ENCODE results near the gene PSTPIP2.

DNA sequence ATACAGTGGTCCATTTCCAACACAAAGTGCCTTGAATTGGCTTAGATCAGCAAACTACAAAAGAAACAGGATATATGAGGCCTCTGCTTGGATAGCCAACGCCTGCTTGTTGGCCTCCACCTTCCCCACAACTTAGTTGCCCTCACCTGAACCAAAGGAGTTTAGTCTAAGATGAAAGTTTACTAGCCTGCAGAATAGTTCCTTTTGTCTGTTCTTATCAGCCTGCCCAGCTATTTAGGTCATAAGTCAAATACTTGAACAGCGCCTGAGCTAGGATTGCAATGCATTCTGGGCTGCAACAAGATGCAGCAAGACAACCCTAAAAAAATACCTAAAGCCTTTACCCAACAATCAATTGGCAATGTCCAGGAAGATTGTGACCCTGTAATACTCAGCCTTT lies 91.8 kb downstream of the PSTPIP2 start:
- TF ChIP-seq, protein P1, sequence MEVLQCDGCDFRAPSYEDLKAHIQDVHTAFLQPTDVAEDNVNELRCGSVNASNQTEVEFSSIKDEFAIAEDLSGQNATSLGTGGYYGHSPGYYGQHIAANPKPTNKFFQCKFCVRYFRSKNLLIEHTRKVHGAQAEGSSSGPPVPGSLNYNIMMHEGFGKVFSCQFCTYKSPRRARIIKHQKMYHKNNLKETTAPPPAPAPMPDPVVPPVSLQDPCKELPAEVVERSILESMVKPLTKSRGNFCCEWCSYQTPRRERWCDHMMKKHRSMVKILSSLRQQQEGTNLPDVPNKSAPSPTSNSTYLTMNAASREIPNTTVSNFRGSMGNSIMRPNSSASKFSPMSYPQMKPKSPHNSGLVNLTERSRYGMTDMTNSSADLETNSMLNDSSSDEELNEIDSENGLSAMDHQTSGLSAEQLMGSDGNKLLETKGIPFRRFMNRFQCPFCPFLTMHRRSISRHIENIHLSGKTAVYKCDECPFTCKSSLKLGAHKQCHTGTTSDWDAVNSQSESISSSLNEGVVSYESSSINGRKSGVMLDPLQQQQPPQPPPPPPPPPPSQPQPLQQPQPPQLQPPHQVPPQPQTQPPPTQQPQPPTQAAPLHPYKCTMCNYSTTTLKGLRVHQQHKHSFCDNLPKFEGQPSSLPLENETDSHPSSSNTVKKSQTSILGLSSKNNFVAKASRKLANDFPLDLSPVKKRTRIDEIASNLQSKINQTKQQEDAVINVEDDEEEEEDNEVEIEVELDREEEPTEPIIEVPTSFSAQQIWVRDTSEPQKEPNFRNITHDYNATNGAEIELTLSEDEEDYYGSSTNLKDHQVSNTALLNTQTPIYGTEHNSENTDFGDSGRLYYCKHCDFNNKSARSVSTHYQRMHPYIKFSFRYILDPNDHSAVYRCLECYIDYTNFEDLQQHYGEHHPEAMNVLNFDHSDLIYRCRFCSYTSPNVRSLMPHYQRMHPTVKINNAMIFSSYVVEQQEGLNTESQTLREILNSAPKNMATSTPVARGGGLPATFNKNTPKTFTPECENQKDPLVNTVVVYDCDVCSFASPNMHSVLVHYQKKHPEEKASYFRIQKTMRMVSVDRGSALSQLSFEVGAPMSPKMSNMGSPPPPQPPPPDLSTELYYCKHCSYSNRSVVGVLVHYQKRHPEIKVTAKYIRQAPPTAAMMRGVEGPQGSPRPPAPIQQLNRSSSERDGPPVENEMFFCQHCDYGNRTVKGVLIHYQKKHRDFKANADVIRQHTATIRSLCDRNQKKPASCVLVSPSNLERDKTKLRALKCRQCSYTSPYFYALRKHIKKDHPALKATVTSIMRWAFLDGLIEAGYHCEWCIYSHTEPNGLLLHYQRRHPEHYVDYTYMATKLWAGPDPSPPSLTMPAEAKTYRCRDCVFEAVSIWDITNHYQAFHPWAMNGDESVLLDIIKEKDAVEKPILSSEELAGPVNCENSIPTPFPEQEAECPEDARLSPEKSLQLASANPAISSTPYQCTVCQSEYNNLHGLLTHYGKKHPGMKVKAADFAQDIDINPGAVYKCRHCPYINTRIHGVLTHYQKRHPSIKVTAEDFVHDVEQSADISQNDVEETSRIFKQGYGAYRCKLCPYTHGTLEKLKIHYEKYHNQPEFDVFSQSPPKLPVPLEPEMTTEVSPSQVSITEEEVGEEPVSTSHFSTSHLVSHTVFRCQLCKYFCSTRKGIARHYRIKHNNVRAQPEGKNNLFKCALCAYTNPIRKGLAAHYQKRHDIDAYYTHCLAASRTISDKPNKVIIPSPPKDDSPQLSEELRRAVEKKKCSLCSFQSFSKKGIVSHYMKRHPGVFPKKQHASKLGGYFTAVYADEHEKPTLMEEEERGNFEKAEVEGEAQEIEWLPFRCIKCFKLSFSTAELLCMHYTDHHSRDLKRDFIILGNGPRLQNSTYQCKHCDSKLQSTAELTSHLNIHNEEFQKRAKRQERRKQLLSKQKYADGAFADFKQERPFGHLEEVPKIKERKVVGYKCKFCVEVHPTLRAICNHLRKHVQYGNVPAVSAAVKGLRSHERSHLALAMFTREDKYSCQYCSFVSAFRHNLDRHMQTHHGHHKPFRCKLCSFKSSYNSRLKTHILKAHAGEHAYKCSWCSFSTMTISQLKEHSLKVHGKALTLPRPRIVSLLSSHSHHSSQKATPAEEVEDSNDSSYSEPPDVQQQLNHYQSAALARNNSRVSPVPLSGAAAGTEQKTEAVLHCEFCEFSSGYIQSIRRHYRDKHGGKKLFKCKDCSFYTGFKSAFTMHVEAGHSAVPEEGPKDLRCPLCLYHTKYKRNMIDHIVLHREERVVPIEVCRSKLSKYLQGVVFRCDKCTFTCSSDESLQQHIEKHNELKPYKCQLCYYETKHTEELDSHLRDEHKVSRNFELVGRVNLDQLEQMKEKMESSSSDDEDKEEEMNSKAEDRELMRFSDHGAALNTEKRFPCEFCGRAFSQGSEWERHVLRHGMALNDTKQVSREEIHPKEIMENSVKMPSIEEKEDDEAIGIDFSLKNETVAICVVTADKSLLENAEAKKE (CRISPR knock-in tag; IDR thresholded peaks at IDR 0.05) = no peak
- TF ChIP-seq, protein P2, sequence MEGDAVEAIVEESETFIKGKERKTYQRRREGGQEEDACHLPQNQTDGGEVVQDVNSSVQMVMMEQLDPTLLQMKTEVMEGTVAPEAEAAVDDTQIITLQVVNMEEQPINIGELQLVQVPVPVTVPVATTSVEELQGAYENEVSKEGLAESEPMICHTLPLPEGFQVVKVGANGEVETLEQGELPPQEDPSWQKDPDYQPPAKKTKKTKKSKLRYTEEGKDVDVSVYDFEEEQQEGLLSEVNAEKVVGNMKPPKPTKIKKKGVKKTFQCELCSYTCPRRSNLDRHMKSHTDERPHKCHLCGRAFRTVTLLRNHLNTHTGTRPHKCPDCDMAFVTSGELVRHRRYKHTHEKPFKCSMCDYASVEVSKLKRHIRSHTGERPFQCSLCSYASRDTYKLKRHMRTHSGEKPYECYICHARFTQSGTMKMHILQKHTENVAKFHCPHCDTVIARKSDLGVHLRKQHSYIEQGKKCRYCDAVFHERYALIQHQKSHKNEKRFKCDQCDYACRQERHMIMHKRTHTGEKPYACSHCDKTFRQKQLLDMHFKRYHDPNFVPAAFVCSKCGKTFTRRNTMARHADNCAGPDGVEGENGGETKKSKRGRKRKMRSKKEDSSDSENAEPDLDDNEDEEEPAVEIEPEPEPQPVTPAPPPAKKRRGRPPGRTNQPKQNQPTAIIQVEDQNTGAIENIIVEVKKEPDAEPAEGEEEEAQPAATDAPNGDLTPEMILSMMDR (conservative IDR thresholded peaks at IDR 0.05; ENCODE audit: low read depth in 2 of 2) = no peak
- TF ChIP-seq EZH2phosphoT487 (IDR thresholded peaks at IDR 0.05; ENCODE audit: unreplicated experiment) = no peak
